ENCODE data around the gene TFR2.

Gene TFR2

GRCh38 chr7:100681491-100682227 lies 40.3 kb upstream of the TFR2 start:
- no peak for TF ChIP-seq CTCF (conservative IDR thresholded peaks at IDR 0.05)
- no peak for TF ChIP-seq ZFX (IDR thresholded peaks at IDR 0.05)

GRCh38 chr7:100680576-100681271 lies 39.4 kb upstream of the TFR2 start:
- no peak overlapping the region for H3K27ac ChIP-seq
- TF ChIP-seq CTCF (conservative IDR thresholded peaks at IDR 0.05) (no peak), ZFX (IDR thresholded peaks at IDR 0.05) (no peak)

More at GRCh38 chr7:100681491-100682227, 40.3 kb upstream of the TFR2 start:
- no peak overlapping the region for H3K27ac ChIP-seq

- TF ChIP-seq CTCF (conservative IDR thresholded peaks at IDR 0.05), result no peak
- TF ChIP-seq ZFX (IDR thresholded peaks at IDR 0.05), result no peak
- no peak overlapping the region; the same call in 1 of the 2 replicates for H3K27ac ChIP-seq
Observed at GRCh38 chr7:100679927-100680575, 38.7 kb upstream of the TFR2 start.

GRCh38 chr7:100679129-100679926 lies 38.0 kb upstream of the TFR2 start:
- no peak for TF ChIP-seq CTCF (conservative IDR thresholded peaks at IDR 0.05)
- TF ChIP-seq ZFX (IDR thresholded peaks at IDR 0.05), result no peak
- H3K27ac ChIP-seq, result peak overlapping the region; percentile 0; the same call in 1 of the 2 replicates

- H3K27ac ChIP-seq, result no peak overlapping the region
- TF ChIP-seq ZFX (IDR thresholded peaks at IDR 0.05) (no peak), CTCF (conservative IDR thresholded peaks at IDR 0.05) (no peak)
Observed at GRCh38 chr7:100678291-100678984, 37.1 kb upstream of the TFR2 start.

GRCh38 chr7:100677308-100678267 lies 36.2 kb upstream of the TFR2 start:
- H3K27ac ChIP-seq, result no peak overlapping the region
- no peak for TF ChIP-seq CTCF (conservative IDR thresholded peaks at IDR 0.05)
- no peak for TF ChIP-seq ZFX (IDR thresholded peaks at IDR 0.05)

Measured in C4-2B (cell line).